HG02798 (cell line): ENCODE data around the gene PLCB4.

Source experiments
- ATAC-seq: cut with Tn5 transposase; IDR thresholded peaks from one replicate; pipeline ENCODE4 v1.9.1; 2021; ENCODE audit warnings: mild to moderate bottlenecking; ENCODE audit not compliant: unreplicated experiment, poor library complexity

PLCB4 gene

DNA sequence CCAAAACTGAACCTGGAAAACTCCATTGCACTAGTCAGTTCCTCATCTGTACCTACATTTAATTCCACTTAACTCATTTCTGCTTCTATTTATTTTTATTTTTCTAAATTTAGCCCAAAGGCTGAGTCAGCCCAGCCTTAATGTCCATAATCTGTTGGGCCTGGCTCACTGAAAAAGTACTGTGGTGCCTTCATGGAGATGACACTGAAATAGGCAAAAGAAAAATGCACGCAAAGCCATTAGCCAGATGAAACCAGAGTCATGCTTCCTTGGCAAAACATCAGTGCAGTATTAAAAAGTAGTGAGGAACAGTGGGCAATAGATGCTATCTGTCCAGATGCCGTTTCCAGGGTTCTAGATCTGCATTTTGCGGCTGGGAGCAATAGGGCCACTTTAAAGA lies 14.7 kb upstream of the PLCB4 start:
- no peak for ATAC-seq

GRCh38 chr20:9059931-9060330 lies 9.0 kb upstream of the PLCB4 start:
- no peak for ATAC-seq

DNA sequence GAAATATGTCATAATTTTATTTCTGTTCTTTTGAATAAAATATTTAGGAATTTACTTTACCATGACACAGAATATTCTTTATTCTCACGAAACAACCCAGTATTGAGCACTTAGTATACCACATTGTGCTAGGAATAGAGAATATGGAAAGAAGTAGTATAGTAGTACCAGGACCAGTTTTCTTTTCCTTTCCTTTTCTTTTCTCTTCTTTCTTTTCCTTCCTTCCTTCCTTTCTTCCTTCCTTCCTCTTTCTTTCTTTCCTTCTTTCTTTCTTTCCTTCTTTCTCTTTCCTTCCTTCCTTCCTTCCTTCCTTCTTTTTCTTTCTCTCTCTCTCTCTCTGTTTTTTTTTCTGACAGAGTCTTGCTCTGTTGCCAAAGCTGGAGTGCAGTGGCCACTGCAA lies 7.5 kb upstream of the PLCB4 start:
- ATAC-seq, result no peak

- no peak for ATAC-seq
These were observed 6.8 kb upstream of the PLCB4 start for GRCh38 chr20:9062066-9062465.

- ATAC-seq, result no peak
These were observed 2.7 kb upstream of the PLCB4 start for GRCh38 chr20:9066191-9066590.

DNA sequence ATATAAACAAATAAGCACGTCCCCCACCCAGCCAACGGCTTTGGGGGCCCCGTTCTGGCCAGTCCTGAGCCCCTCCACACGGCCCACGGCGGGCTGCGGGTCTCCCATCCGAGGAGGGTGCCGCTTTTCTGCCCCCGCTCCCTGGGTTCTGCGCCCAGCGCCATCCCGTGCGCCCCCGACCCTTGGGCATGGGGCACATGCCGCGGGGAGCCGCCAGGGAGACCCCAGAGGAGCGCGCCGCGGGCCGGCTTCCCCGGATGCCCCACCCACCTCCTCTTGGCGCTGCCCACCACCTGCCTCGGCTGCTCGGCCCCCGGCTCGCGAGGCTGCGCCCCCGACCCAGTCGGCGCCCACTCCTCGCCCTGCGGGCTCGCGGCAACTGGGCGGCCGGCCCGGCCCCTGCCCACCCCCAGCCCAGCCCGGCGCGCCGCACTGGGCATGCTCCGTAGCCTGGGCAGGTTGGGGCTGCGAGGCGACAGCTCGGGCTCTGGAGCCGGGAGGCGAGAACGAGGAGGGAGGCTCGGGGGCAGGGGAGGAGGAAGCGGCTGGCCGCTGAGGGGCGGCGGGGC lies 570 bp upstream of the PLCB4 start:
- ATAC-seq, result no peak

DNA sequence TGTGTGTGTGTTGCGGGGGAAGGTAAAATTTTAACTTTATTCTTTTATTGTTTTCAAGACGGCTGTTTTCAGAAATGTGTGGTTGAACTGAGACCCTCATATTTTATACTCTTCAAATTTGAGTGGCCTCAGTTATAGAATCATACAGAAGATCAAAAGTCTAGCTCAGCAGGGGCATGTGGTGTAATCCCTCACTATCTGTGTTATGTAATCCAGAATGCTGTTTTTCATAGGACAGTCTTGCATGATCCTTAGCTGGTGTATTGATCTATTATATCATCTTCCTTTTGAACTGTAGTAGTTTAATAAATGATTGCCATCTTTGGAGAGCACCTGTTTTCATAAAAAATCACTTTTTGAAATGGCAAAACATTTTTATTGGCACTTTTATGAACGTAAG lies 1.4 kb downstream of the PLCB4 start:
- no peak for ATAC-seq

GRCh38 chr20:9071976-9072726 lies 3.3 kb downstream of the PLCB4 start:
- no peak for ATAC-seq

DNA sequence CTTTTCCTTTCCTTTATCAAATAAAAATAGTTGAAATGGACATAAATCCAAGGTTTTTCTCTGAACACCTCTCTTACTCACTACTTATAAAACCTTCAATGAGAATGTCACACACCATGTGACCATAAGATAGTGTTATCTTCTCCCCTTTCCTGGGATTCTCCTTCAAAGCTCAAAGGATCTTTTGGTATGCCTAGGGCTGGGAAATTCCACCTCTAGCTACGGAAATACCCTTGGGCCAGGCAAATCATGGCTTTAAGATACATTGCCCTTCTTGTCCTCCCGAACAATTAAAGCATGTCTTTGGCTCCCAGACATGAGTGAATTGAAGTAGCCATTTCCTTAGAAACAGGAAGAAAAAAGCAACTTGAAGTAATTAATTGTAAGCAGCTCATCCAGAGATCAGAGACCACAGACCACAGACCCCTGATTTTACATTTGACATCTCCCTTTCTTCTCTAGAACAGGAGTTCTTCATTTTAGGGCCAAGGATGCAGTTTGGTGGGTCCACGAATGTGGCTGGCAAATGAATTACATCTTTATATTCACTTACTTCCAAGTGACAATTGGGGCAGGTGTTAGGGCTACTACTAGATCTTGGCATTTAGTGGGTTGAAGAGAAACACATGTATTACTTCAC lies 4.1 kb downstream of the PLCB4 start:
- no peak for ATAC-seq

DNA sequence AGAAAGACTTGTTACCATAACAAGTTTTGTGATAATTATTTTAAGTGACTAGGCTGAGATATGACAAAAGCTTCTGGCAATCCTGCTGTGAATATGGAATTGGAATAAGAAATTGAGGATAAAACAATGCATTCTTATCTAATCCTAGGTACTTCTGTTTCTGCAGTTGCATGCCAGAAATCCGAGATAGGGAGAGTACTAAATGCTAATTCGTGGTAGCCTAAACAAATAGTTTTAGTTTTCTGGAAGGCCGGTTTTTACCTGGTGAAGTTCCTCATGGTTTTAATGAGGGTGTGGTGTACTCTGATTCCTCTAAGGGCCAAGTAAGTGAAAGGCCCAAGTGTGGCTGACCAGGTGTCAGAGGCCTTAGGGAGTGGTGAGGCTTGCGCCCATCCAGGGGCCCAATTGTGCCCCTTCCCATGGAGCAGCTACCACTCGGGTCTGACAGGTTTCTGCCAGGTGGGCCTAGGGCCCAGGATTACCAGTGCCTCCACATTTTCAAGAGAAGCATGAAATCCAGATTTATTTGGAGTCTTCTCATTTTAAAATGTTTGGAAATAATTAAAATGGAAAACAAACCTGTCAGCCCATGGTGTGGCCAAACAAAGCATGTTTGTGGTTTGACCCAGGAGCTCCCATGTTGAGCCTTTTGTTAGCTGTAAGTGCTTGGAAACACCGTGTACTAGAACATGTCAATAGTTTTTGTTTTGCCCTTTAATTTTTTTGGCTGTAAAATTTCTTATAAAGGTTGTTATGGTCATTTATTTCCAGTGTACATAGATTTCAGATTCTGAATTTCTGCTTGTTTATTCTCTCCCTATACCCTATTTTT lies 6.6 kb downstream of the PLCB4 start:
- no peak for ATAC-seq

DNA sequence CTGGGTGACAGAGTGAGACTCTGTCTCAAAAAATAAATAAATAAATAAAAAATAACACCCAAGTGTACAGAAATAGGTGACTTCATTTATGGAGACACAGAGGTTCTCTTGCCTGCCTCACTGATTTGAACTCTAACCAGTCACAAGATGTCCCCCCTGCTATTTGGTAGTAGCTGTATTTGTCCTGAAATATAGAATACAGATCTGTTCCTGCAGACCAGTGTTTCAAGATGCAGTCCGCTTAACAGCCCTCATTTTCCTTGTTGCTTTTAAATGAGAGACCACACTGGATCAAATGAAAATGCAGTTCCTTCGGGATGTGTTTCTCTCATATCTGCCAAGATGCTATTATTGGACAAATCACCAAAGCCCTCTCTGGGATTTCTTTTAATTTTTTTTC lies 7.6 kb downstream of the PLCB4 start:
- ATAC-seq, result no peak

DNA sequence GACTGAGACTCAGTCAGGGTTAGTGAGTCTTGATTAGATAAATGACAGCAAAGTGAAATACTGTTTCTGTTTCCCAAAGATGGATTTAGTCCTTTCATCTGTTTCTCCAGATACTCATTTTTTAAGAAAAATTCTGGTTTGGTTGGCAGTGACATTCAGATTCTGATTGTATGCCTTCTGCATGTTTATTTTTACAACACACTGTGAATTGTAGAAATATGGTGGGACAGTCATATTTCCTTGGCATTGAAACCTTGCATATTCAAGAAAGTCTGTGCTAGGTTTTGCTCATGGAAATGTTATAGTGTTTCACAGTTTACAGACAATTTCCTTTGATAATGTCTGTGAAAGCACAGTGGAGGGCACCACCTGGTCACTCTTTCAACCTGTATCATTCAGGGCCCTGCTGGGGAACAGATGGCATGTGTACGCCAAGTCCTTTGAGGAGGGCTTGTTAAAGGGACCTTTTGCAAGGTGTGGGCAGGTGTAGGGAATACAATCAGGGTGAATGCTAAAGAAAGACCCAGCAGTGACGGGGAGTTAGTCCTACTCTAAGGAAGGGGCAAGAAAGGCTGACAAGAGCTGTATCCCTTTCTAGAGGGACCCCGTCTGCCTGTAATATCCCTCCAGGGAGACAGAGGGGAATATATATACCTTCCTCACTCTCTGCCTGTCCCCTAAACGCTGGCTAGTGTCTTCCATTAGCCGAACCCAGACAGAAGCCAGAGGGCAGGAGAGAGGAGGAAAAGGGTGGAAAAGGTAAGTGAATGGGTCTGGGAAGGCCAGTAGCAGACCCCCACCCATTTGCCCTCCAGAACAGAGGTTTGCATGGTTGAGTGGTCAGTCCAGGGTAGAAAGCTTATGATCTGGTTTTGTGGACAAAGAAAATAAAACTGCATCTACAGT lies 10.2 kb downstream of the PLCB4 start:
- ATAC-seq, result no peak

DNA sequence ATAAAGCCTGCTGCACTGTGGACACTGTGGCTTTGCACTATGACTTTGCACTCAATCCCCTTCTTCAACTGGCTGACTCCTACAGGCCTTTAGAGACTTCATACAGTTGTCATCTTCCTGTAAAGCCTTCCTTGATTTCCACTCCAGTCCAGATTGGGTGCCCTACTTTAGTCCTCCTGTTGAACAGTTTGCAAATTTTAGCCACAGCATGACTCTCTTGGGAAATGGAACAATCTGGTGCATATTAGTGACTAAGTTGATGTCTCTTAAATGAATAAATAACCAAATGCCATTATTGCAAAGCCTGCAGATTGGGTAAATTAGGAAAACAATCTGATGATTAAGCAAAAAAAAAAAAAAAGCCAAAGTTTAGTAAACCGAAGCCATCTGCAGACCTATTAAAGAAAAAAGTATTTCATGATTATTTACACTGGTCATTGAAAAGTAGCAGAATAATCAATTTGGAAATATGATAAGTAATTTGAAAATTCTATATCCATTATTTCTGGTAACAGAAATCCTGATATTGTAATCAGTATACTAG lies 12.6 kb downstream of the PLCB4 start:
- no peak for ATAC-seq

GRCh38 chr20:9082741-9083140 lies 13.9 kb downstream of the PLCB4 start:
- ATAC-seq, result no peak

DNA sequence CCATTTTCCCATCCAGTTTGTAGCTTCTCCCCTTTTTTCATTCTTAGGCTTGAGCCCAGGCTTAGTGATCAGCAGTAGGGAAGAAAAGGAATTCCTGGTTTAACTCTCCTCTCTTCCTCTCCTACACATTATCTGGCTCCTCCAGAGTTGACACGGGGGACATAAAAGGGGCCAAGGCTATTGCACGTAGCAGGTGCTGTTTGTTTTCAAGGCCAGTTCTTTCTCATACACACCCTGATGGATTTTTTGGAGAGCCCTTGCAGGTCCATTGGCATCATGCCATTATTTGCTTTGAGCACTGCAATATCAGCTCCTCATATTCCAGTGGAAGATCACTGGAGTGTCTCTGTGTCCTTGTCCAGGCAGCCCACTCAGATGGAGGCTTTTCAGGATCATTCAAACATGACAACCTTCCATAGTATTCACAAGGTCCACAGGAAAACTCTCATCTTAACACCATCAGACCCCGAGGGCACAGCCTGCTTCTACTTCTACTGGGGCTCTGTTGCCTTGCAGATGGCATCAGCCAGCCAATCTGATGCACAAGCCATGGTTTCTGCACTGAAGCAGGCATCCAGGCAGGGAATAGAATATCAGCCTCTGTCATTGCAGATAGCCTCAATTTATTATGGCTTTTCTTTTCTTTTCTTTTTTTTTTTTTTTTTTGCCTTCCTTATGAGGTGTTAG lies 18.8 kb downstream of the PLCB4 start:
- ATAC-seq, result no peak

- no peak for ATAC-seq
These were observed 19.7 kb downstream of the PLCB4 start for GRCh38 chr20:9088556-9088955.

GRCh38 chr20:9092113-9092512 lies 23.2 kb downstream of the PLCB4 start:
- no peak for ATAC-seq

GRCh38 chr20:9092655-9093054 lies 23.8 kb downstream of the PLCB4 start:
- no peak for ATAC-seq
